GM21528 (cell line): Measurements from ENCODE around the gene UBE2I.
"Not testable (repeated sequence)": the region's sequence is repeated elsewhere in the genome, so short reads cannot be mapped to it uniquely, and the experiment has no call there.

ENCODE experiments used
- ATAC-seq: cut with Tn5 transposase; IDR thresholded peaks from one replicate; pipeline ENCODE4 v1.9.1; 2021; ENCODE audit warnings: mild to moderate bottlenecking, moderate library complexity; ENCODE audit not compliant: unreplicated experiment, low FRiP score

UBE2I gene

DNA sequence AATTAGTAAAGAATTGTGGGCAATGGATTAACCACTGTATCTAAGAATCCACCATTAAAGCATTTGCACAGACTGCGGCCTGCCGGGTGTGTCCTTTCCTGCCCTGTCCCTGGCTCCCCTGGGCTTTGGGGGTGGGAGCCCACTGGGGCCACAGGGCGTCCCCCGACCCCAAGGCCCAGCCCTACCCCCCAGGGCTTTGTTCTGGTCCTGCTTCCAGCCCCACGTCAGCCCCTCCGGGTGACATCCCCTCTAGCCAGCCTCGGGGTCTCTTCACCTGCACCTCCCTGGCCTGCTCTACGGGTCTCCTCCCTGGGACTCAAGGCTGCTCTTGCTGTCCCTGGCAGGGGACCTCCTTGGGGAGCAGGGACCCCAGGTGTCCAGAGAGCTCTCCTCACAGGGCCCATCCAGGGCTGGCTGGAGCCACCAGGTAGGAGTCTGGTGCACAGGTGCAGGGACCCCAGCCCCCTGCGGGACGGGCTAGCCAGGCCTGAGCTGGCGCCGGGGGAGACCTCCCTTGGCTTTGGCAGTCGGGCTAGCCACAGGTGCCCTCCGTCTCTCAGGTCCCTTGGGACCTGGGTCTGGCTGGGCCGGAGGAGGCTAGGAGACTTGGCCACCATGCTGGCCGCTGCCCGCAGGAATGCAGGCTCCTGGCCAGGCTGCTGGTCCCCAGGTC is 17.6 kb downstream of the UBE2I start:
- no peak for ATAC-seq

- no peak for ATAC-seq
Observed at GRCh38 chr16:1327619-1327947, 18.1 kb downstream of the UBE2I start.

DNA sequence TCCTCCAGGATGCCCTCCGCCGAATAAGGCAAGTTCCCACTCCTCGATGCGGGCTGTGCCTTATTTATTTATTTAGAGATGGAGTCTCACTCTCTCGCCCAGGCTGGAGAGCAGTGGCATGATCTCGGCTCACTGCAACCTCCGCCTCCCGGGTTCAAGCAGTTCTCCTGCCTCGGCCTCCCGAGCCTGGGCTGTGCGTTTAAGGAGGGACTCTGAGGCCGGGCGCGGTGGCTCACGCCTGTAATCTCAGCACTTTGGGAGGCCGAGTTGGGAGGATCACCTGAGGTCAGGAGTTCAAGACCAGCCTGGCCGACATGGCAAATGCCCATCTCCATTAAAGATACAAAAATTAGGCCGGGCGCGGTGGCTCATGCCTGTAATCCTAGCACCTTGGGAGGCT is 18.7 kb downstream of the UBE2I start:
- ATAC-seq, result not testable (repeated sequence)

DNA sequence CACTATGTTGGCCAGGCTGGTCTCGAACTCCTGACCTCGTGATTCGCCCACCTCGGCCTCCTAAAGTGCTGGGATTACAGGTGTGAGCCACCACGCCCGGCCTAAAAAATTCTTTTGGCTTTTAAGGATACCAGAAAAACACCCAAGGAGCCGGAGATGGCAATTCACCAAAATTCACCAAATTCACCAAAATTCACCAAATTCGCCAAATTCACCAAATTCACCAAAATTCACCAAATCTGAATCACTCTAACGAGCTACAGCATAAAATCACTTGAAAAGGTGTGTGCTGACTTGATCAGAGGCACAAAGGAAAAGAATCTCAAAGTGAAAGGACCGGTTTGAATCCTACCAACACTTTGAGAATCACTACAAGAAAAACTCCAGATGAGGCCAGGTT is 19.5 kb downstream of the UBE2I start:
- not testable (repeated sequence) for ATAC-seq

DNA sequence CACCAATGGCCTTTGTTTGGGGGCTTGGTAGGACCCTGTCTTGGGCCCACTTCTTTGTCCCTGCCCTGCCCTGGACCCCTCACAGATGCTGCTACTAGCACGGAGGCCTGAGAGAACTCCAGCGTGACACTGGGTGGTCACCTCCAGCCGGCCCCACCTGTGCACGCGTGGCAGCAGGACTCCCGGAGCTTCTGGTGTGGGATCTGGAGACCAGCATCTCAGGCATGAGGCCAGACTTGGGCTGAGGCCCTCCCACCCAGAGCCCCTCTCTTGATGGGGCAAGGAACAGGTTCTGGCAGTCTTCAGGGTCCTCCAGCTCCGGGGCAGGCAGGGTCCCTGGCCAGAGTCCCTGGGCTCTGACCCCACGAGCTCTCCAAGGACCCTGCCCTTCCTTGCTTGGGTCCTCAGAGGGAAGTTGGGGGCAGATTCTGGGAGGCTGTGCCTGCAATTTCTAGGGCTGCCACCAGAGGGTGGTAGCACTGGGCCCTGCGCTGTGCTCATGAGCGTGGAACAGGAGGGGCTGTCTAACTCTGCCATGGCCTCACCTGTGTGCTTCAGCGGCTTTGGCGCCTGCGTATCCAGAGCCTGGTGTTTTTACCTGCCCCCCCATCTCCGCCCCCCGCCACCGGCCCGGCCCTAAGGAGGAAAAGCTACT is 21.0 kb downstream of the UBE2I start:
- ATAC-seq, result no peak

DNA sequence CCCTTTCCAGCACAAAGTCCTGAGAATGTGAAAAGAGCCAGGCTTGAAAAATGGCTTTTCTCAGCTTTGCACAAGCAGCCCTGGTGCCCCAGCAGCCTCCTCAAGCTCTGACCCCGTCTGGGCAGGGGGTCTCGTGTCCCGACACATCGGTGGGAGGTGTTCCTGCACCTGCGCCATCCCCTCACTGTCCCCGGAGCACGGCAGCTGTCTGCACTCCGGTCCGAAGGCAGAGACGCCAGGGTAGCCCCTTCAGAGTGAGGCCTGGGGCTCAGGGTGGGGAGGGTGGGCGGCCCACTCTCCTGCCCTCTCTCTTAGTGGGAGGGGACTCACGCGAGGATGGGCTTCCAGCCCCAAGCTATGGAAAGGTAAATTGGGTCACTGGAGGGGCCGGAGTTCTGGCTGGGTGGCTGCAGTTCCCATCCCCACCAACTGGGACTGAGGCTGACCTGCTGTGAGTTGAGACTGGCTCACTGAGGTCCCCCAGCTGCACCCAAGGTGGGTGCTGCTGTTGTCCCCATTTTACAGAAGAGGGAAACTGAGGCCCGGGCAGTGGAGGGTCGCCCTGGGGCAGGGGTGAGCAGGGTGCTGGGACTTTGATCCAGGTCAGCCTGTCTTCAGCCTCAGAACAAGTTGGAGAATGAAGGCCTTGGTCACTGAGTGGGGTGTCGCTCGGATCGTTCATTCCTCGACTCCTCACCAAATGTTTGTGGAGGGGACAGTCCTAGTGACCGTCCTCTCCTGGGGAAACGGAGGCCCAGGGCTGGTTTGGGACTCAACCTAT is 21.7 kb downstream of the UBE2I start:
- no peak for ATAC-seq

- ATAC-seq, result no peak
Observed at GRCh38 chr16:1331712-1332617, 22.5 kb downstream of the UBE2I start.

DNA sequence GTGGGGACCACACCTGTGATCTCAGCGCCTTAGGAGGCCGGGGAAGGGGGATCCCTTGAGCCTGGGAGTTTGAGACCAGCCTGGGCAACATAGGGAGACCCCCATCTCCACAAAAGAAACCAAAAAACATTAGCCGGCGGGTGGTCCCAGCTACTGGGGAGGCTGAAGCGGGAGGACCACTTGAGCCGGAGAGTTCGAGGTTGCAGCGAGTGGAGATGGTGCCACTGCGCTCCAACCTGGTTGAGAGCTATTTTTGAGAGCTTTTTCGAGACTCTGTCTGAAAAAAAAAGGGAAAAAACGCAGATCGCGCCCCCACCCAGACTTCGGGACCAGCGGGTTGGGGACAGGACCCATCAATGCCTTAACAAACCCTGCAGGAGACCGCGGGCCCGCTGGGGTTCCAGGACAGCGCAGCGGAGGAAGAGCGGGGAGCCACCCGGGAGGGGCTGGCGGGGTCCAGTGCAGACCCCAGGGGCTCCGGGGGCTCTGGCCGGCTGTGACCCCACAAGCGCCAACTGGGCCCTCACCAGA is 23.2 kb downstream of the UBE2I start:
- no peak for ATAC-seq

DNA sequence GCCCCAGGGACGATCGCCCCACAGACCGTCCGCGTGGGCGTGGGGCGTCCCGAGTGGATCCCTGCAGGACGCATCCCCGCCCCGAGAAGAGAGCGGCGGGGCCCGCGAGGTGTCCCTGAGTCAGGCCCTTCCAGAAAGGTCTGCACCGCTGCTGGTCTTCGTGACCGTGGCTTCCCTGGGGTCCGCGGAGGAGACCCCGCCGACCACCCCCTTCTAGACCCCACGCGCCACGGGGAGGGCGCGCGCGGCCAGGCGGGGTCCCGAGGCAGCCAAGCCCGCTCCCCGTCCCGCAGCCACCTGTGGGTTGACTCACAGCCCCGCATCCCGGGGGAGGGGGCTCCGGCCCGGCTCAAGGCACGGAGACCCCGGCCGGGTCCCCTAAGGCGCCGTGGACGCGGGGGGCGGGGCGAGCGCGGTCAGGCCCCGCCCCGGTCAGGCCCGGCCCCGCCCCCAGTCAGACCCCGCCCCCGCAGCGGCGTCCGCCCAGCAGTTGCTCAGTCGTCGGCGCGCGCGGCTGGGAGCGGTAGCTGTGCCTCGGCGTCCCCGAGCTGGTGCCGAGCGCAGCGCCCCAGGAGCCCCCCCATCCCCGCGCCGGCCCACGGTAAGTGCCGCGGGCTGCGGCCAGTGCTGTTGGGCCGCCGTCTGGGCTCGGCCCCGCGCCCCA is 23.8 kb downstream of the UBE2I start, which contains the start of gene BAIAP3:
Gene BAIAP3 (plus strand): TSS at position 497 of the 664 bp plus-strand sequence. CDS start 4,905 bp downstream, outside the sequence.
- no peak for ATAC-seq

- no peak for ATAC-seq
Observed at GRCh38 chr16:1333854-1334700, 24.6 kb downstream of the UBE2I start.

DNA sequence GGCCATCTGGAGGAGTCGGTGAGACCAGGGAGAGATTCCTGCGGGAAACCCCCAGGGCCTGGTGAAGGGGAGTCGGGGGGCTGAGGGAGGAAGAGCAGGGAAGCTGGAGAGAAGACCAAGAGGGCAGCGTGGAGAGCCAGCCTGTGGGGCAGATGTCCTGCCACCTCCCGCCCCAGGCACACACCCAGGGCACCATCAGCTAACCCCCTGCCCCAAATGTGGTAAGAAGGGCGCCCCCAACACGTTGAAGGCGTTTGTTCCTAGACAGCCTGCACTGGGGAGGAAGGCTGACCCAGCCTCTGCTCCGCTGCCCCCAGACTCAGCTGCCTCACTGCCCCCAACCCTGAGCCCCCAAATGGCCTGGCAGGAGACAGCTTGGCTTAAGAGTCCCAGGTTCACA is 25.3 kb downstream of the UBE2I start:
- no peak for ATAC-seq

GRCh38 chr16:1335211-1335971 is 26.0 kb downstream of the UBE2I start:
- no peak for ATAC-seq

- no peak for ATAC-seq
Observed at GRCh38 chr16:1335996-1336395, 26.6 kb downstream of the UBE2I start.

DNA sequence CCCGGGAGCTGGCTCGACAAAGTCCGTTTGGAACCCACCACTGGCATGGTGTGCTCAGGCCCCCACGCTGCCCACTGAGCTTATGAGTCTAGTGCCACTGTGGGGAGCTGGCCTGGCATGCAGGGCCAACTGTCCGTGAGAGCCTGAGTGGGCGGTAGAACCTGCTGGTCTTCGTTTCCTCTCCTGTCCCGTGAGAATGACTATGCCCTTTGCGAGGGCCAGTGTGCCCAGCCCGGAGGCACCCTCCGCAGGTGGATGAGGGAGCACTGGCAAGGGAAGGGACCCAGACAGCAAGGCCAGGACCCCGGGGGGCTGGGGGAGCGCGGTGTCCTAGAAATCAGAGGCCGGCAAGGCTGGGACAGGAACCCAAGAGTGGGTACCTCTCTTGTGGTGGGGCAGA is 27.2 kb downstream of the UBE2I start:
- ATAC-seq, result no peak

DNA sequence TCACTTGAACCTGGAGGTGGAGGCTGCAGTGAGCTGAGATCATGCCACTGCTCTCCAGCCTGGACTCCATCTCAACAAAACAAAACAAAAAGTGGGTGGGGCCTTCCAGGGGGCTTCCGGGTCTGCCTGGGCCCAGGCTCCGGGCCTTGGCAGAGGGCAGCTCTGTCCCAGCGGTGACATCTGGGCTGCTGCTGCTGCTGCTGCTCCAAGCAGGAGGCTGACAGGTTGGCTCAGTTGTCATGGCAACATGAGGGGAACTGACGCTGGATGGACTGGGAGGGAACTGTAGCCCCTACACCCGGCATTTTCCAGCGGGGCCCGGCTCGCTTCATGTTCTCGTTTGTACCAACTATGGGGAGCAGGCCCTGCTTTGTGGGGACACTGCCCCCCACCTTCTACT is 28.1 kb downstream of the UBE2I start:
- ATAC-seq, result no peak

GRCh38 chr16:1338119-1338730 is 28.8 kb downstream of the UBE2I start:
- ATAC-seq, result no peak

- ATAC-seq, result no peak
Observed at GRCh38 chr16:1338855-1339675, 29.6 kb downstream of the UBE2I start.
